ENCODE results near the gene LIMS3.
"Not testable (repeated sequence)": the region's sequence is repeated elsewhere in the genome, so short reads cannot be mapped to it uniquely, and the experiment has no call there.

DNA sequence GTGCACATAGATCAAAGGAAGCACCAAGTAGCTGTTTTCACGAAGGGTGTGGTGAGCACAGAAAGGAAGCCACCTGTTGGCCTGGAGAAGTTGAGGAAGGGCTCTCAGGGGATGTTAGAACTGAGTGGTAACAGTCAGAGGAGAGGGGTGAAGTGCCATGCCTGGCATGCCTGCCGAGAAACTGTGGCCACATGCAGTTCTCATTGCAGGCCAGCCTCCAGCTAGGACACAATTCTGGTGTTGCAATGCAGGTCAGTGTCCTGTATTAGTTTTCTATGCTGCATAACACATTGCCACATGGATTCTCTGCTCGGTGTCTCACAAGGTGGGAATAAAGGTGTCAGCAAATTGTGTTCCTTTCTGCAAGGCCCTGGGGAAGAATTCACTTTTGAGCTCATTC is 46.9 kb downstream of the LIMS3 start:
- TF ChIP-seq CTCF (IDR thresholded peaks at IDR 0.05; ENCODE audit: insufficient read depth, low read length); GABPA (IDR thresholded peaks at IDR 0.05; ENCODE audit: low read depth): not testable (repeated sequence)
